GM19324 (cell line): ENCODE data around the gene C2orf80.
"Not testable (repeated sequence)": the region's sequence is repeated elsewhere in the genome, so short reads cannot be mapped to it uniquely, and the experiment has no call there.

ENCODE experiments used
- ATAC-seq: cut with Tn5 transposase; IDR thresholded peaks from one replicate; pipeline ENCODE4 v1.9.1; 2021; ENCODE audit warnings: mild to moderate bottlenecking, moderate library complexity; ENCODE audit not compliant: unreplicated experiment, low FRiP score

Gene C2orf80

GRCh38 chr2:208182835-208183234 lies 7.0 kb downstream of the C2orf80 start:
- no peak for ATAC-seq

- no peak for ATAC-seq
These were observed 10.7 kb downstream of the C2orf80 start for GRCh38 chr2:208179028-208179609.

GRCh38 chr2:208175840-208176153 lies 14.0 kb downstream of the C2orf80 start:
- no peak for ATAC-seq

GRCh38 chr2:208175069-208175839 lies 14.6 kb downstream of the C2orf80 start:
- ATAC-seq, result peak; percentile 96

- ATAC-seq, result no peak
These were observed 15.7 kb downstream of the C2orf80 start for GRCh38 chr2:208174144-208174543.

- ATAC-seq, result no peak
These were observed 17.7 kb downstream of the C2orf80 start for GRCh38 chr2:208172125-208172524.

GRCh38 chr2:208164951-208165755 lies 24.7 kb downstream of the C2orf80 start:
- no peak for ATAC-seq

GRCh38 chr2:208163489-208163888 lies 26.3 kb downstream of the C2orf80 start, which contains the start of gene CRYGA:
Gene CRYGA (minus strand): TSS chr2:208163589. CDS start chr2:208163556, 33 bp downstream.
- ATAC-seq, result no peak

GRCh38 chr2:208156439-208156838 lies 33.4 kb downstream of the C2orf80 start:
- ATAC-seq, result no peak

- ATAC-seq, result no peak
These were observed 36.7 kb downstream of the C2orf80 start for GRCh38 chr2:208153156-208153555.

- no peak for ATAC-seq
These were observed 38.9 kb downstream of the C2orf80 start for GRCh38 chr2:208150956-208151355.

- ATAC-seq, result no peak
These were observed 39.7 kb downstream of the C2orf80 start for GRCh38 chr2:208150094-208150493.

- ATAC-seq, result no peak
These were observed 41.0 kb downstream of the C2orf80 start for GRCh38 chr2:208148803-208149202.

GRCh38 chr2:208147759-208148158 lies 42.1 kb downstream of the C2orf80 start:
- ATAC-seq, result no peak

GRCh38 chr2:208147008-208147407 lies 42.8 kb downstream of the C2orf80 start:
- ATAC-seq, result no peak

GRCh38 chr2:208146006-208146405 lies 43.8 kb downstream of the C2orf80 start, which contains the start of gene CRYGB:
Gene CRYGB (minus strand): TSS chr2:208146158. CDS start chr2:208146120, 38 bp downstream.
- no peak for ATAC-seq

GRCh38 chr2:208142925-208143799 lies 46.7 kb downstream of the C2orf80 start:
- no peak for ATAC-seq

GRCh38 chr2:208142240-208142924 lies 47.4 kb downstream of the C2orf80 start:
- ATAC-seq, result no peak

- no peak for ATAC-seq
These were observed 50.4 kb downstream of the C2orf80 start for GRCh38 chr2:208139447-208139846.

GRCh38 chr2:208138334-208138733 lies 51.5 kb downstream of the C2orf80 start:
- not testable (repeated sequence) for ATAC-seq
